Measurements from ENCODE around the gene ACOT7.
"Not testable (repeated sequence)": the region's sequence is repeated elsewhere in the genome, so short reads cannot be mapped to it uniquely, and the experiment has no call there.

ACOT7 gene

DNA sequence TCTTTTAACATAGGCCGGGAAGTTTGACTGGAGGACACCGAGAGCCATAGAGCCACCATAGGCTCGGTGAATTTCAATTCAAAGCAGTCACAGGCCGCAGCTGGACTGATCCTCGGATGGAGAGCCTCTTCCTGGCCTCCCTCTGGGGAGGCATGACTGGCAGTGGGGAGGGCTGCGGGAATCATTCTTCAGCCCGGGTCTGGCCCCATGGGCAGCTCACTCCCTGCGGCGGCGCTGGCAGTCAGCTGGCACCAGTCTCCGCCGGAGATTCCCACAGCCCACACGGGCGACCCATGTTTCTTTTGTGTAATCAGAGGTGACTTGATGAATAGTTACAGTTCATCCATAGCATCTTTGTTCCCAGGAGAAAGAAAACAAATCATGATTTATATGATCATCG lies 41.6 kb upstream of the ACOT7 start:
- no peaks in the 10 kb centered on the region for H3K27me3 ChIP-seq (ENCODE audit: low read length)
- no peaks in the 10 kb centered on the region for H4K20me1 ChIP-seq (ENCODE audit: low read depth, low read length)
- no peaks in the 10 kb centered on the region for H3K36me3 ChIP-seq (ENCODE audit: low read length)
- H2AFZ ChIP-seq (ENCODE audit: low read depth, low read length, severe bottlenecking), result no peak overlapping the region
- no peak overlapping the region for H3K4me3 ChIP-seq (ENCODE audit: insufficient read depth, low read length, poor library complexity, severe bottlenecking)
- H3K9me2 ChIP-seq (replicated peaks; ENCODE audit: insufficient read depth, low read length), result no peaks in the 10 kb centered on the region
- no peaks in the 10 kb centered on the region for H3F3A ChIP-seq (ENCODE audit: insufficient read depth)
- H3K9me3 ChIP-seq (ENCODE audit: insufficient read depth, low read length), result no peaks in the 10 kb centered on the region
- H3K4me2 ChIP-seq (ENCODE audit: low read depth, low read length, poor library complexity, severe bottlenecking), result no peak overlapping the region
- no peaks in the 10 kb centered on the region for H3K79me2 ChIP-seq (ENCODE audit: insufficient read depth, low read length)
- TF ChIP-seq EZH2phosphoT487 (conservative IDR thresholded peaks at IDR 0.05; ENCODE audit: low read length), result no peak
- TF ChIP-seq, protein P1, sequence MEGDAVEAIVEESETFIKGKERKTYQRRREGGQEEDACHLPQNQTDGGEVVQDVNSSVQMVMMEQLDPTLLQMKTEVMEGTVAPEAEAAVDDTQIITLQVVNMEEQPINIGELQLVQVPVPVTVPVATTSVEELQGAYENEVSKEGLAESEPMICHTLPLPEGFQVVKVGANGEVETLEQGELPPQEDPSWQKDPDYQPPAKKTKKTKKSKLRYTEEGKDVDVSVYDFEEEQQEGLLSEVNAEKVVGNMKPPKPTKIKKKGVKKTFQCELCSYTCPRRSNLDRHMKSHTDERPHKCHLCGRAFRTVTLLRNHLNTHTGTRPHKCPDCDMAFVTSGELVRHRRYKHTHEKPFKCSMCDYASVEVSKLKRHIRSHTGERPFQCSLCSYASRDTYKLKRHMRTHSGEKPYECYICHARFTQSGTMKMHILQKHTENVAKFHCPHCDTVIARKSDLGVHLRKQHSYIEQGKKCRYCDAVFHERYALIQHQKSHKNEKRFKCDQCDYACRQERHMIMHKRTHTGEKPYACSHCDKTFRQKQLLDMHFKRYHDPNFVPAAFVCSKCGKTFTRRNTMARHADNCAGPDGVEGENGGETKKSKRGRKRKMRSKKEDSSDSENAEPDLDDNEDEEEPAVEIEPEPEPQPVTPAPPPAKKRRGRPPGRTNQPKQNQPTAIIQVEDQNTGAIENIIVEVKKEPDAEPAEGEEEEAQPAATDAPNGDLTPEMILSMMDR (IDR thresholded peaks at IDR 0.05; ENCODE audit: insufficient read depth, low read length, poor library complexity, severe bottlenecking), result no peak
- no peak overlapping the region for H3K27ac ChIP-seq (ENCODE audit: low read depth, low read length)
- no peak overlapping the region for H3K9ac ChIP-seq (ENCODE audit: low read length)

DNA sequence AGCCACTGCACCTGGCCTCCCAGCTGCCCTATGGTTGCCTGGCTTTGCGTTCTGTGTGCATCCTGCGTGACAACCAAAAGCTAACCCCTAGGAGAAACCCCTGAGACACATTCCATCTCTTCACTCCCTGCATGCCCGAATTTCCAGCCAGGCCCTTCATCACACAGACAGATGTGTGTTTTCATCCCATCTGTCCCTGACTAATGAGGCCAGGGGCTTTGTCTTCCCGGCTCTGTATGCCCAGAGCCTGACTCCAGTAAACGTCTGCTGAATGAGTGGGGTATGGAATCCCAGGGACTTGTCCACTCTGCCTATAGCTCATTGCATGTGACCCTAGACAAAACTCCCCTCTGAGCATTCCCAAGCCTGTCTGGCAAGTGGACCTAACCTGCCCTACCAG lies 40.6 kb upstream of the ACOT7 start:
- H3K27ac ChIP-seq (ENCODE audit: low read depth, low read length), result no peak overlapping the region
- H2AFZ ChIP-seq (ENCODE audit: low read depth, low read length, severe bottlenecking), result no peak overlapping the region
- no peaks in the 10 kb centered on the region for H3K9me3 ChIP-seq (ENCODE audit: insufficient read depth, low read length)
- no peak overlapping the region for H3K4me3 ChIP-seq (ENCODE audit: insufficient read depth, low read length, poor library complexity, severe bottlenecking)
- no peaks in the 10 kb centered on the region for H3K79me2 ChIP-seq (ENCODE audit: insufficient read depth, low read length)
- H3K4me2 ChIP-seq (ENCODE audit: low read depth, low read length, poor library complexity, severe bottlenecking), result no peak overlapping the region
- H3F3A ChIP-seq (ENCODE audit: insufficient read depth), result no peaks in the 10 kb centered on the region
- no peaks in the 10 kb centered on the region for H4K20me1 ChIP-seq (ENCODE audit: low read depth, low read length)
- H3K27me3 ChIP-seq (ENCODE audit: low read length), result no peaks in the 10 kb centered on the region
- H3K9me2 ChIP-seq (replicated peaks; ENCODE audit: insufficient read depth, low read length), result no peaks in the 10 kb centered on the region
- H3K36me3 ChIP-seq (ENCODE audit: low read length), result no peaks in the 10 kb centered on the region
- no peak for TF ChIP-seq EZH2phosphoT487 (conservative IDR thresholded peaks at IDR 0.05; ENCODE audit: low read length)
- TF ChIP-seq, protein P1 (IDR thresholded peaks at IDR 0.05; ENCODE audit: insufficient read depth, low read length, poor library complexity, severe bottlenecking), result no peak
- H3K9ac ChIP-seq (ENCODE audit: low read length), result no peak overlapping the region

DNA sequence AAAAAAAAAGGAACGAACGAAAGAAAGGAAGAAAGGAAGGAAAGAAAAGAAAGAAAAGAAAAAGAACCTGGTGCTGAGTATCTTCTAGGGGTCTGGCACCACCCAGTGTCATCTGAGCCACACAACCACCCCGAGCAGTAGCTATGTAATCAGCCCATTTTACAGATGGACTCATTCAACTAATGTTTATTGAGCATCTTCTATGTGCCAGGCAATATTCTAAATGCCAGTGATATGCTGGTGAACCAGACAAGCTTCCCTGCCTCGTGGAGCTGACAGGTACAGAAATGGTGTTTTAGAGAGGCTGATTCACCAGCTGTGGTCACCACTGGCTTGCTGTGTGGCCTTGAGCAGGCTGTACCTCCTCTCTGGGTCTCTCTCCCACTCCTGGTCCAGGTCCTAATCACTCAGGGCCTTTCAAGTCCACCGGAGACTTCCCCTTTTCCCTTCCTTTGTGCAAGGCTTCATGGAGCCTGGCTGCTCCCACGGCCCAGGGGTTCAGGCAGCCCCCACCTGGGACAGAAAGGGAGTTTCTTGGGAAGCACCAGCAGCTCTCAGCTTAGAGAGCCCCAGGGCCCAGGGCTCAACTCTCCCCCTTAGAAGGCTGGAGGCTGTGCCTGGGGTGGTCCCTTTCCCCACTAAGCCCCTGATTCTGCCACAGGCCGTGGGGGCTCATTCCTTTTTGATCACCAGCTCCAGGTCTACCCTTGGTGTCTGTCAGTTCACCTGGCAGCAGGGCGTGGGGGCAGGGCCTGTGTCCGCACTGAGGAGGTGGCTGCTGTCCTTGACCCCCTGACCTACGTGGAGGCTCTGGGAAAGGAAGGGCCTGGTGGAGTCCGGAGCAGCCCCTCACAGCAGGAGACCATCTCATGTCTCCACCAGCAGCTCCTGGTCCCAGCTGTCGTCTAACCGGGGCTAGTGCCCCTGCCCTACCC lies 38.3 kb upstream of the ACOT7 start:
- not testable (repeated sequence) for H3K27me3 ChIP-seq (ENCODE audit: low read length); H3K9me3 ChIP-seq (ENCODE audit: insufficient read depth, low read length); H2AFZ ChIP-seq (ENCODE audit: low read depth, low read length, severe bottlenecking); H3K4me3 ChIP-seq (ENCODE audit: insufficient read depth, low read length, poor library complexity, severe bottlenecking); H3K9me2 ChIP-seq (replicated peaks; ENCODE audit: insufficient read depth, low read length); H3K9ac ChIP-seq (ENCODE audit: low read length); H3K79me2 ChIP-seq (ENCODE audit: insufficient read depth, low read length); H3K4me2 ChIP-seq (ENCODE audit: low read depth, low read length, poor library complexity, severe bottlenecking); H3K27ac ChIP-seq (ENCODE audit: low read depth, low read length); H3F3A ChIP-seq (ENCODE audit: insufficient read depth); H4K20me1 ChIP-seq (ENCODE audit: low read depth, low read length); H3K36me3 ChIP-seq (ENCODE audit: low read length)

DNA sequence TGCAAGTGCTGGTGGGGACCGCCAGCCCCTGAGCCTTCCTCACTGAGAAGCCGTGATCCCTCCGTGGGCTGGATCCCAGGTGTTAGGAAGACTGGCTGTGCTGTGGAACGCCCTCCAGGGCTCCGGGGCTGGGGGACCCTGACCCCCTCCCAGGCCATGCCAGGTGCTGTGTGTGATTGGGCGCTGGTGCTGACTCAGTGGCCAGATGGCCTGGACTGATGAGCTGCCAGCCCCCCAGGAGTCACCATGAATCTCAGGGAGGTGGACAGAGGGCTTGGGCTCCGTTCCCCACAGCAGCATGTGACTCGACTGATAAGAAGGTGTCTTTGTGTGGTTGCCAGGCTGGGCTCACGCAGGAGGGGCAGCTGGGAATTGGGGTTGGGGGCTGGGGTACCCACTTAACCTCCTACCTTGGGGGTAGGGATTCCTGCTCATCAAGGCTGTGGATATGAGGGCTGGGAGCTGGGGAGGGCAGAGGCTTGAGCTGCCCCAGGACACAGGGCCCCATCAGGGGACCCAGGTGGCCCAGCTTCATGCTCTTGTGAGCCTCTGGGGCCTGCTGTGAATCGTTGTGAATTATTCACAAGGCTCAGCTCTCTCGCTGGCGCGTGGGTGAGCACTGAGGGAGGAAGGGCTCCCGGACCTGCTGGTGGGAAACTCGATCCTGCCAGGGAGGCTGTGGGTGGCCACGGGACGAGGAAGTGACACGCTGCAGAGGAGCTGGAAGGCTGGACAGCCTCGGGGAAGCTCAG lies 36.3 kb upstream of the ACOT7 start:
- not testable (repeated sequence) for H3K4me3 ChIP-seq (ENCODE audit: insufficient read depth, low read length, poor library complexity, severe bottlenecking); H4K20me1 ChIP-seq (ENCODE audit: low read depth, low read length); H3K4me2 ChIP-seq (ENCODE audit: low read depth, low read length, poor library complexity, severe bottlenecking); H3K79me2 ChIP-seq (ENCODE audit: insufficient read depth, low read length); H3K9ac ChIP-seq (ENCODE audit: low read length); H3F3A ChIP-seq (ENCODE audit: insufficient read depth); H3K36me3 ChIP-seq (ENCODE audit: low read length); H3K9me3 ChIP-seq (ENCODE audit: insufficient read depth, low read length); H3K27ac ChIP-seq (ENCODE audit: low read depth, low read length); H3K27me3 ChIP-seq (ENCODE audit: low read length); H2AFZ ChIP-seq (ENCODE audit: low read depth, low read length, severe bottlenecking); H3K9me2 ChIP-seq (replicated peaks; ENCODE audit: insufficient read depth, low read length)

DNA sequence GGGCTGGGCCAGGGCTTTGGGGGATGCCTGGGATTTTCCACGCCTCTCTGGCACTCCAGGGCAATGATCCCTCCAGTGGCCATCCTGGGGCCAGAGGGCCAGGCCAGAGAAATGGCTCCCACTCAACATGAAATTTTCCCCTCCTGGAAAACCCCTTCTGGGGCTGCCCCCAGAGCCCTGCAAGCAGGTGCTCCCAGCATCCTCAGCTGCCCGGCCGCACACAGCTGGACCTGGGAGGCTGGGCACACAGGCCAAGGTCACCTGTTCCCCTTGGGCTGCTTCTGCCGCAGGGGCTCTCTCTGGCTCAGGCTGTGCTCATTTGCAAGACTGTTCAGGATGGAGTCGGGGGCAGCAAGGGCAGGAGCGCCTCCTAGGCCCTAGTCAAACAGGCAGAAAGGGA lies 34.9 kb upstream of the ACOT7 start:
- H3K4me3 ChIP-seq (ENCODE audit: insufficient read depth, low read length, poor library complexity, severe bottlenecking); H3K27ac ChIP-seq (ENCODE audit: low read depth, low read length); H4K20me1 ChIP-seq (ENCODE audit: low read depth, low read length); H3K9me3 ChIP-seq (ENCODE audit: insufficient read depth, low read length); H2AFZ ChIP-seq (ENCODE audit: low read depth, low read length, severe bottlenecking); H3K27me3 ChIP-seq (ENCODE audit: low read length); H3K9me2 ChIP-seq (replicated peaks; ENCODE audit: insufficient read depth, low read length); H3K9ac ChIP-seq (ENCODE audit: low read length); H3K79me2 ChIP-seq (ENCODE audit: insufficient read depth, low read length); H3K4me2 ChIP-seq (ENCODE audit: low read depth, low read length, poor library complexity, severe bottlenecking); H3K36me3 ChIP-seq (ENCODE audit: low read length); H3F3A ChIP-seq (ENCODE audit: insufficient read depth): not testable (repeated sequence)

Measured in SU-DHL-6 (cell line).